ENCODE results near the gene MDFIC2. TPM values are rescaled to one million over a fixed set of nuclear protein-coding genes. Genes with fewer than 3 reads are reported as not detected.
"Not testable (repeated sequence)": the region's sequence is repeated elsewhere in the genome, so short reads cannot be mapped to it uniquely, and the experiment has no call there.

Gene MDFIC2
- total RNA-seq, 1 donor, result not detected

DNA sequence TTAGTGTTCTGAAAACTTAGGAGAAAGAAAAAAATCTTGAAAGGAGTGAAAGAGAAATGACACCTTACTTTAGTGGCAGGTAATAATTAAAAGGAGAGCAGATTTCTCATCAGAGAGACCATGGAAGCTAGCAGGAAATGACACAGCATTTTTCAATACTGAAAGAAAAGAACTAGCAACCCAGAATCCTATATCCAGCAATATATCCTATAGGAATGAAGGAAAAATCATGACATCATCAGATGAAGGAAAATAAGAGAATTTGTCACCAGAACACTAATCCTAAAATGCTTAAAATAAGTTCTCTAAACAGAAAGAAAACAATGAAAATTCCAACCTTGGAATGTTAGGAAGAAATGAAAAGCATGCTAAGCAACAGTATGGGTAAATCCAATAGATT lies 39.8 kb upstream of the MDFIC2 start:
- no peaks in the 10 kb centered on the region for H3K9me3 ChIP-seq (ENCODE audit: low read depth, low read length)
- H4K20me1 ChIP-seq (ENCODE audit: insufficient read depth, low read length), result no peaks in the 10 kb centered on the region
- no peaks in the 10 kb centered on the region for H3K36me3 ChIP-seq (ENCODE audit: insufficient read depth, low read length)
- no peak for TF ChIP-seq CTCF (IDR thresholded peaks at IDR 0.05; ENCODE audit: extremely low read depth, low read depth, low read length)
- H3K79me2 ChIP-seq (ENCODE audit: insufficient read depth, low read length), result no peaks in the 10 kb centered on the region
- H3K4me3 ChIP-seq (ENCODE audit: insufficient read depth, low read length), result no peak overlapping the region
- H3K4me1 ChIP-seq (ENCODE audit: insufficient read depth, low read length), result no peaks in the 10 kb centered on the region
- no peak overlapping the region for H2AFZ ChIP-seq (ENCODE audit: low read length)
- no peak overlapping the region for H3K27ac ChIP-seq (ENCODE audit: low read depth, low read length)
- DNase-seq (ENCODE audit: insufficient read length, low spot score, missing footprints), result no peak
- H3K4me2 ChIP-seq (ENCODE audit: insufficient read depth, low read length), result no peak overlapping the region
- no peaks in the 10 kb centered on the region for H3K27me3 ChIP-seq (ENCODE audit: insufficient read depth, low read length)

- H3K9me3 ChIP-seq (ENCODE audit: low read depth, low read length), result no peaks in the 10 kb centered on the region
- no peak for DNase-seq (ENCODE audit: insufficient read length, low spot score, missing footprints)
- no peaks in the 10 kb centered on the region for H4K20me1 ChIP-seq (ENCODE audit: insufficient read depth, low read length)
- no peak overlapping the region for H3K27ac ChIP-seq (ENCODE audit: low read depth, low read length)
- TF ChIP-seq CTCF (IDR thresholded peaks at IDR 0.05; ENCODE audit: extremely low read depth, low read depth, low read length), result no peak
- H3K4me2 ChIP-seq (ENCODE audit: insufficient read depth, low read length), result no peak overlapping the region
- H3K79me2 ChIP-seq (ENCODE audit: insufficient read depth, low read length), result no peaks in the 10 kb centered on the region
- H3K4me1 ChIP-seq (ENCODE audit: insufficient read depth, low read length), result no peaks in the 10 kb centered on the region
- no peaks in the 10 kb centered on the region for H3K36me3 ChIP-seq (ENCODE audit: insufficient read depth, low read length)
- no peak overlapping the region for H2AFZ ChIP-seq (ENCODE audit: low read length)
- H3K4me3 ChIP-seq (ENCODE audit: insufficient read depth, low read length), result no peak overlapping the region
- no peaks in the 10 kb centered on the region for H3K27me3 ChIP-seq (ENCODE audit: insufficient read depth, low read length)
These were observed 29.7 kb upstream of the MDFIC2 start for GRCh38 chr3:70342149-70342548.

- H3K27me3 ChIP-seq (ENCODE audit: insufficient read depth, low read length); H3K4me2 ChIP-seq (ENCODE audit: insufficient read depth, low read length); H2AFZ ChIP-seq (ENCODE audit: low read length); H4K20me1 ChIP-seq (ENCODE audit: insufficient read depth, low read length); H3K36me3 ChIP-seq (ENCODE audit: insufficient read depth, low read length); H3K79me2 ChIP-seq (ENCODE audit: insufficient read depth, low read length); H3K9me3 ChIP-seq (ENCODE audit: low read depth, low read length); DNase-seq (ENCODE audit: insufficient read length, low spot score, missing footprints); H3K27ac ChIP-seq (ENCODE audit: low read depth, low read length); H3K4me1 ChIP-seq (ENCODE audit: insufficient read depth, low read length); H3K4me3 ChIP-seq (ENCODE audit: insufficient read depth, low read length): not testable (repeated sequence)
These were observed 24.4 kb upstream of the MDFIC2 start for GRCh38 chr3:70336885-70337284.

GRCh38 chr3:70333080-70333479 lies 20.6 kb upstream of the MDFIC2 start:
- no peak for DNase-seq (ENCODE audit: insufficient read length, low spot score, missing footprints)
- no peak overlapping the region for H2AFZ ChIP-seq (ENCODE audit: low read length)
- H3K36me3 ChIP-seq (ENCODE audit: insufficient read depth, low read length), result no peaks in the 10 kb centered on the region
- H4K20me1 ChIP-seq (ENCODE audit: insufficient read depth, low read length), result no peaks in the 10 kb centered on the region
- no peaks in the 10 kb centered on the region for H3K4me1 ChIP-seq (ENCODE audit: insufficient read depth, low read length)
- TF ChIP-seq CTCF (IDR thresholded peaks at IDR 0.05; ENCODE audit: extremely low read depth, low read depth, low read length), result no peak
- no peaks in the 10 kb centered on the region for H3K9me3 ChIP-seq (ENCODE audit: low read depth, low read length)
- no peaks in the 10 kb centered on the region for H3K79me2 ChIP-seq (ENCODE audit: insufficient read depth, low read length)
- H3K27ac ChIP-seq (ENCODE audit: low read depth, low read length), result no peak overlapping the region
- H3K27me3 ChIP-seq (ENCODE audit: insufficient read depth, low read length), result no peaks in the 10 kb centered on the region
- no peak overlapping the region for H3K4me3 ChIP-seq (ENCODE audit: insufficient read depth, low read length)
- H3K4me2 ChIP-seq (ENCODE audit: insufficient read depth, low read length), result no peak overlapping the region

Measured in osteoblast (primary cell).